HG03521 (cell line): ENCODE results near the gene PGLYRP4.
"Not testable (repeated sequence)": the region's sequence is repeated elsewhere in the genome, so short reads cannot be mapped to it uniquely, and the experiment has no call there.

Source experiments
- ATAC-seq: cut with Tn5 transposase; IDR thresholded peaks from one replicate; pipeline ENCODE4 v1.9.1; 2021; ENCODE audit warnings: mild to moderate bottlenecking, moderate library complexity; ENCODE audit not compliant: unreplicated experiment

Gene PGLYRP4

GRCh38 chr1:153357076-153357852 lies 8.6 kb upstream of the PGLYRP4 start:
- ATAC-seq, result no peak

- ATAC-seq, result no peak
Observed at GRCh38 chr1:153356392-153357075, 7.9 kb upstream of the PGLYRP4 start.

GRCh38 chr1:153355445-153356071 lies 6.9 kb upstream of the PGLYRP4 start:
- ATAC-seq, result no peak

GRCh38 chr1:153354515-153355193 lies 6.0 kb upstream of the PGLYRP4 start:
- ATAC-seq, result no peak

GRCh38 chr1:153353226-153353947 lies 4.7 kb upstream of the PGLYRP4 start:
- no peak for ATAC-seq

GRCh38 chr1:153352523-153352922 lies 3.9 kb upstream of the PGLYRP4 start:
- ATAC-seq, result peak; percentile 46

- no peak for ATAC-seq
Observed at GRCh38 chr1:153350321-153350957, 1.8 kb upstream of the PGLYRP4 start.

- ATAC-seq, result no peak
Observed at GRCh38 chr1:153349363-153350320, 1.0 kb upstream of the PGLYRP4 start.

GRCh38 chr1:153347856-153348255 lies 785 bp downstream of the PGLYRP4 start:
- no peak for ATAC-seq

- ATAC-seq, result not testable (repeated sequence)
Observed at GRCh38 chr1:153347049-153347448, 1.6 kb downstream of the PGLYRP4 start.

- no peak for ATAC-seq
Observed at GRCh38 chr1:153346077-153346723, 2.4 kb downstream of the PGLYRP4 start.

- ATAC-seq, result no peak
Observed at GRCh38 chr1:153345187-153346076, 3.2 kb downstream of the PGLYRP4 start.

- ATAC-seq, result no peak
Observed at GRCh38 chr1:153344718-153345025, 4.0 kb downstream of the PGLYRP4 start.

GRCh38 chr1:153343811-153344717 lies 4.6 kb downstream of the PGLYRP4 start:
- ATAC-seq, result no peak

GRCh38 chr1:153343040-153343681 lies 5.5 kb downstream of the PGLYRP4 start:
- no peak for ATAC-seq

- no peak for ATAC-seq
Observed at GRCh38 chr1:153342178-153342577, 6.5 kb downstream of the PGLYRP4 start.
